Fibroblast of upper back skin (primary cell): ENCODE results near the gene NR1H3.
"Not testable (repeated sequence)": the region's sequence is repeated elsewhere in the genome, so short reads cannot be mapped to it uniquely, and the experiment has no call there.

ENCODE experiments used
- DNase-seq: peaks from one replicate; pipeline ENCODE4 v3.0.0-alpha.2; 2013

Gene NR1H3

GRCh38 chr11:47257517-47258316 is at the start of gene NR1H3:
TSS of gene NR1H3 (plus strand) at chr11:47257996. CDS start at chr11:47259217, 1,221 bp downstream.
- peak; percentile 50 for DNase-seq

GRCh38 chr11:47208008-47208552 is 49.7 kb upstream of the NR1H3 start:
- DNase-seq = not testable (repeated sequence)

GRCh38 chr11:47208628-47209027 is 49.2 kb upstream of the NR1H3 start:
- no peak for DNase-seq

- DNase-seq = no peak
These were observed 44.9 kb upstream of the NR1H3 start for GRCh38 chr11:47212938-47213337.

GRCh38 chr11:47213950-47214565 is 43.7 kb upstream of the NR1H3 start:
- DNase-seq = peak; percentile 72

- no peak for DNase-seq
These were observed 42.4 kb upstream of the NR1H3 start for GRCh38 chr11:47215366-47215910.

GRCh38 chr11:47216121-47216798 is 41.5 kb upstream of the NR1H3 start:
- peak; percentile 88 for DNase-seq

- peak; percentile 61 for DNase-seq
These were observed 37.4 kb upstream of the NR1H3 start for GRCh38 chr11:47220401-47220821.

- DNase-seq = no peak
These were observed 35.1 kb upstream of the NR1H3 start for GRCh38 chr11:47222696-47223095.

GRCh38 chr11:47225552-47226400 is 32.0 kb upstream of the NR1H3 start:
- DNase-seq = no peak

- DNase-seq = no peak
These were observed 28.6 kb upstream of the NR1H3 start for GRCh38 chr11:47229161-47229560.

- DNase-seq = no peak
These were observed 24.7 kb upstream of the NR1H3 start for GRCh38 chr11:47233051-47233450.

- DNase-seq = peak; percentile 60
These were observed 23.7 kb upstream of the NR1H3 start for GRCh38 chr11:47233989-47234668.

- peak; percentile 53 for DNase-seq
These were observed 23.1 kb upstream of the NR1H3 start for GRCh38 chr11:47234669-47235100.

- DNase-seq = no peak
These were observed 22.6 kb upstream of the NR1H3 start for GRCh38 chr11:47235163-47235562.

- peak; percentile 54 for DNase-seq
These were observed 21.3 kb upstream of the NR1H3 start for GRCh38 chr11:47236482-47236881.

- DNase-seq = no peak
These were observed 17.9 kb upstream of the NR1H3 start for GRCh38 chr11:47239852-47240251.

GRCh38 chr11:47241841-47242301 is 15.9 kb upstream of the NR1H3 start:
- no peak for DNase-seq

- no peak for DNase-seq
These were observed 15.1 kb upstream of the NR1H3 start for GRCh38 chr11:47242596-47243192.

GRCh38 chr11:47243454-47243853 is 14.3 kb upstream of the NR1H3 start:
- DNase-seq = no peak
